ENCODE data around the gene STARD3.
A peak's percentile ranks its signal among the peaks of the same experiment; 100 is the strongest.

The STARD3 gene

GRCh38 chr17:39632153-39632941 is 4.6 kb upstream of the STARD3 start:
- no peak for TF ChIP-seq CTCF (IDR thresholded peaks at IDR 0.05; ENCODE audit: control insufficient read depth, insufficient read depth, low read depth, low read length, missing control alignments)
- DNase-seq (ENCODE audit: low read depth) = no peak
- no peak overlapping the region for H3K4me3 ChIP-seq (ENCODE audit: control insufficient read depth, low read depth, low read length)

DNA sequence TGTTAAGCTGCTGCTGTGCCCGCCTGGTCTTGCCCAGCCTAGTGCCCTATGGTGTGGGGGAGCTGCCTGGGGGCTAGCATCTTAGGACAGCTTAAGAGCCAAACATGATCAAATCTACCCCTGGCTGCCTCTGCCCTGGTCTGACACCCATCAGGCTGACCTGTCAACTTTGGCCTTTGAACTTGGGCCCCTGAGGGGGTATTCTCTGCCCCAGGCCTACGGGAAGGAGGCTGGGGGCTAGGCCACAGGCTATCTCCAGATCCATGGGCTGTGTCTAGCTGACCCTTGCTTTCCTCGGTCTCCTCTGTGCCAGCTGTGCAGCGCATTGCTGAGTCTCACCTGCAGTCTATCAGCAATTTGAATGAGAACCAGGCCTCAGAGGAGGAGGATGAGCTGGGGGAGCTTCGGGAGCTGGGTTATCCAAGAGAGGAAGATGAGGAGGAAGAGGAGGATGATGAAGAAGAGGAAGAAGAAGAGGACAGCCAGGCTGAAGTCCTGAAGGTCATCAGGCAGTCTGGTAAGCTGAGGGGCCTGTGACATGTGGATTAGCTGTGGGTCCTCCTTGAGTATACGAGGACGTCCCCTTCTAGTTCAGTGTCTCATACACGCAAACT is 3.3 kb upstream of the STARD3 start:
- TF ChIP-seq CTCF (IDR thresholded peaks at IDR 0.05; ENCODE audit: control insufficient read depth, insufficient read depth, low read depth, low read length, missing control alignments) = no peak
- no peak overlapping the region for H3K4me3 ChIP-seq (ENCODE audit: control insufficient read depth, low read depth, low read length)
- no peak for DNase-seq (ENCODE audit: low read depth)

- no peak overlapping the region for H3K4me3 ChIP-seq (ENCODE audit: control insufficient read depth, low read depth, low read length)
- peak; percentile 73 for TF ChIP-seq CTCF (IDR thresholded peaks at IDR 0.05; ENCODE audit: control insufficient read depth, insufficient read depth, low read depth, low read length, missing control alignments)
- no peak for DNase-seq (ENCODE audit: low read depth)
Measured at GRCh38 chr17:39634384-39634871, 2.5 kb upstream of the STARD3 start.

DNA sequence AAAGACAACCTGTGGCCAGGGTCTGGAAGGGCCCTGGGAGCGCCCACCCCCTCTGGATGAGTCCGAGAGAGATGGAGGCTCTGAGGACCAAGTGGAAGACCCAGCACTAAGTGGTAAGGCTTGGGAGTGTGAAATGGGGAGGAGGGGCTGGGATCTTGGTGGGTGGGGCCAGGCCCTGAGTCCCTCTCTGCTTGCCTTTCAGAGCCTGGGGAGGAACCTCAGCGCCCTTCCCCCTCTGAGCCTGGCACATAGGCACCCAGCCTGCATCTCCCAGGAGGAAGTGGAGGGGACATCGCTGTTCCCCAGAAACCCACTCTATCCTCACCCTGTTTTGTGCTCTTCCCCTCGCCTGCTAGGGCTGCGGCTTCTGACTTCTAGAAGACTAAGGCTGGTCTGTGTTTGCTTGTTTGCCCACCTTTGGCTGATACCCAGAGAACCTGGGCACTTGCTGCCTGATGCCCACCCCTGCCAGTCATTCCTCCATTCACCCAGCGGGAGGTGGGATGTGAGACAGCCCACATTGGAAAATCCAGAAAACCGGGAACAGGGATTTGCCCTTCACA is 1.2 kb upstream of the STARD3 start:
- H3K4me3 ChIP-seq (ENCODE audit: control insufficient read depth, low read depth, low read length) = no peak overlapping the region
- no peak for DNase-seq (ENCODE audit: low read depth)
- TF ChIP-seq CTCF (IDR thresholded peaks at IDR 0.05; ENCODE audit: control insufficient read depth, insufficient read depth, low read depth, low read length, missing control alignments) = no peak

DNA sequence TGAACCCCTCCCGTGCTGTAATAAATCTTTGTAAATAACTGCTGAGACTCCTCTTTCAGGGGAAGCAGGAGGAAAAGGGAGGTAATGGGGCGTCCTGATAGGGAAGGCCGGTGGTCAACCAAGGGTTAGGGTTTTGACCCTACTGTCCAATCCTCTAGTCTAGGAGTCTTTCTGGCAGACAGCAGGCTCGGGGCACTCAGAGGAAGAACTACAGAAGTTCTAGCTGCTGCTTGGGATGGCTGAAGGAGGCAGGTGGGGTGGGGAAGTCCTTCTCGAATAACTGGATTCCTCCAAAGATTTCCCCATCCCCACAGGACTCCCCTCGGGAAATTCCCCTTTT is 387 bp upstream of the STARD3 start:
- no peak for TF ChIP-seq CTCF (IDR thresholded peaks at IDR 0.05; ENCODE audit: control insufficient read depth, insufficient read depth, low read depth, low read length, missing control alignments)
- peak overlapping the region; percentile 98 for H3K4me3 ChIP-seq (ENCODE audit: control insufficient read depth, low read depth, low read length)
- DNase-seq (ENCODE audit: low read depth) = no peak

- peak overlapping the region; percentile 98; the same call in 1 of the 2 replicates for H3K4me3 ChIP-seq (ENCODE audit: control insufficient read depth, low read depth, low read length)
- DNase-seq (ENCODE audit: low read depth) = no peak
- TF ChIP-seq CTCF (IDR thresholded peaks at IDR 0.05; ENCODE audit: control insufficient read depth, insufficient read depth, low read depth, low read length, missing control alignments) = no peak
Measured at GRCh38 chr17:39638317-39638716, 1.4 kb downstream of the STARD3 start.
